DND-41 (cell line): ENCODE data around the gene BRD1.

Source experiments
- ATAC-seq: fragments of 200-7000 bp; cut with Tn5 transposase; 3 replicates; pipeline ENCODE4 v1.9.1; 2021; ENCODE audit warnings: low read depth; ENCODE audit not compliant: insufficient read depth
- DNase-seq: peaks from one replicate; pipeline ENCODE4 v3.0.0-alpha.2; 2020
- H2AFZ ChIP-seq: 2 replicates; pipeline ENCODE4 v1.6.0; 2012; ENCODE audit warnings: low read depth, low read length
- H3K27ac ChIP-seq: 2 replicates; pipeline ENCODE4 v1.5.1; 2012; ENCODE audit warnings: low read length, inconsistent platforms
- H3K27me3 ChIP-seq: fragments of 200-600 bp; sonication (generic); 2 replicates; pipeline ENCODE4 v1.6.0; 2012; ENCODE audit warnings: low read length, mild to moderate bottlenecking, inconsistent platforms; ENCODE audit not compliant: insufficient read depth, poor library complexity
- H3K36me3 ChIP-seq: 2 replicates; pipeline ENCODE4 v1.5.1; 2012; ENCODE audit warnings: low read length, inconsistent platforms; ENCODE audit not compliant: insufficient read depth
- H3K4me1 ChIP-seq: 2 replicates; pipeline ENCODE4 v1.5.1; 2012; ENCODE audit warnings: mild to moderate bottlenecking, low read length; ENCODE audit not compliant: insufficient read depth
- H3K4me2 ChIP-seq: 2 replicates; pipeline ENCODE4 v1.6.0; 2012; ENCODE audit warnings: mild to moderate bottlenecking, moderate library complexity, low read length, inconsistent platforms; ENCODE audit not compliant: insufficient read depth
- H3K4me3 ChIP-seq, 2 experiments: fragments of 200-600 bp in 1 of 2; shearing (Covaris generic) in 1 of 2; 2 replicates each; pipeline ENCODE4 v1.5.1; 2012 to 2016; ENCODE audit warnings: inconsistent platforms in 2 of 2, low read length in 2 of 2, mild to moderate bottlenecking in 2 of 2, low read depth in 1 of 2, moderate library complexity in 1 of 2
- H3K79me2 ChIP-seq: 2 replicates; pipeline ENCODE4 v1.6.0; 2012; ENCODE audit warnings: low read length, inconsistent platforms; ENCODE audit not compliant: insufficient read depth
- H3K9ac ChIP-seq: 2 replicates; pipeline ENCODE4 v1.6.0; 2012; ENCODE audit warnings: low read depth, mild to moderate bottlenecking, inconsistent platforms, low read length, moderate library complexity
- H3K9me3 ChIP-seq: 2 replicates; pipeline ENCODE4 v1.5.1; 2012; ENCODE audit warnings: low read length, moderate library complexity, mild to moderate bottlenecking, inconsistent platforms; ENCODE audit not compliant: insufficient read depth, severe bottlenecking
- H4K20me1 ChIP-seq: 2 replicates; pipeline ENCODE4 v1.6.0; 2012; ENCODE audit warnings: low read length; ENCODE audit not compliant: insufficient read depth
- EZH2 ChIP-seq: IDR thresholded peaks from 3 replicates; pipeline ENCODE4 v1.6.1; 2012; ENCODE audit warnings: borderline replicate concordance, low read depth, mild to moderate bottlenecking, moderate library complexity, low read length, inconsistent platforms; ENCODE audit not compliant: severe bottlenecking
- TF ChIP-seq, protein P1 (sequence below): IDR thresholded peaks from 2 replicates; pipeline ENCODE4 v1.5.1; 2012; ENCODE audit warnings: borderline replicate concordance, low read length, moderate library complexity, mild to moderate bottlenecking; ENCODE audit not compliant: poor library complexity, severe bottlenecking; ENCODE audit errors: extremely low read depth

Gene BRD1

DNA sequence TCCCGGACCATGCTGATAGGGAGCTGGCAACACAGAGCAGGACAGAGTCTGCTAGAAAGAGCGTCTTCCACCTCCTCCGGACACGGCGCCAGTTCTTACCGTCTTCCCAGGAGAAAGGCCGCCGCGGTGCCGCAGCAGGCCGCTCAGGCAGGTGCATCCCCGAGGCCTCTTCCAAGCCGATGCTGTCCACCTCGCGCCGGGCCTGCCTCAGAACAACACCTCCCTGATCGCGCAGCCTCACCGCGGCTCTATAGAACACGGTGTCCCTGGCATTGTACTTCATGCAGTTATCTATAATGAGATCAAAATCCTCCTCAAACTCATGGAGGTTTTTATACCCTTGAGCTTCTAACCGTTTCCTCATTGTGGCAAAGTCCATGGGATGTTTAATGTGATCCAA, 30.0 kb downstream of the BRD1 start:
- H3K9me3 ChIP-seq: no peaks in the 10 kb centered on the region
- no peak overlapping the region for H3K27ac ChIP-seq
- no peak overlapping the region for H3K4me3 ChIP-seq
- no peak overlapping the region for H3K4me2 ChIP-seq
- peaks cover 85% of the 10 kb centered on the region for H3K79me2 ChIP-seq
- H3K27me3 ChIP-seq: no peaks in the 10 kb centered on the region
- H3K4me1 ChIP-seq: no peaks in the 10 kb centered on the region
- TF ChIP-seq, protein P1, sequence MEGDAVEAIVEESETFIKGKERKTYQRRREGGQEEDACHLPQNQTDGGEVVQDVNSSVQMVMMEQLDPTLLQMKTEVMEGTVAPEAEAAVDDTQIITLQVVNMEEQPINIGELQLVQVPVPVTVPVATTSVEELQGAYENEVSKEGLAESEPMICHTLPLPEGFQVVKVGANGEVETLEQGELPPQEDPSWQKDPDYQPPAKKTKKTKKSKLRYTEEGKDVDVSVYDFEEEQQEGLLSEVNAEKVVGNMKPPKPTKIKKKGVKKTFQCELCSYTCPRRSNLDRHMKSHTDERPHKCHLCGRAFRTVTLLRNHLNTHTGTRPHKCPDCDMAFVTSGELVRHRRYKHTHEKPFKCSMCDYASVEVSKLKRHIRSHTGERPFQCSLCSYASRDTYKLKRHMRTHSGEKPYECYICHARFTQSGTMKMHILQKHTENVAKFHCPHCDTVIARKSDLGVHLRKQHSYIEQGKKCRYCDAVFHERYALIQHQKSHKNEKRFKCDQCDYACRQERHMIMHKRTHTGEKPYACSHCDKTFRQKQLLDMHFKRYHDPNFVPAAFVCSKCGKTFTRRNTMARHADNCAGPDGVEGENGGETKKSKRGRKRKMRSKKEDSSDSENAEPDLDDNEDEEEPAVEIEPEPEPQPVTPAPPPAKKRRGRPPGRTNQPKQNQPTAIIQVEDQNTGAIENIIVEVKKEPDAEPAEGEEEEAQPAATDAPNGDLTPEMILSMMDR: no peak
- no peak for TF ChIP-seq EZH2
- no peak overlapping the region for H3K9ac ChIP-seq
- ATAC-seq (no peak), DNase-seq (no peak)
- peaks cover 94% of the 10 kb centered on the region for H3K36me3 ChIP-seq
- H4K20me1 ChIP-seq: peaks cover 83% of the 10 kb centered on the region
- H2AFZ ChIP-seq: no peak overlapping the region

DNA sequence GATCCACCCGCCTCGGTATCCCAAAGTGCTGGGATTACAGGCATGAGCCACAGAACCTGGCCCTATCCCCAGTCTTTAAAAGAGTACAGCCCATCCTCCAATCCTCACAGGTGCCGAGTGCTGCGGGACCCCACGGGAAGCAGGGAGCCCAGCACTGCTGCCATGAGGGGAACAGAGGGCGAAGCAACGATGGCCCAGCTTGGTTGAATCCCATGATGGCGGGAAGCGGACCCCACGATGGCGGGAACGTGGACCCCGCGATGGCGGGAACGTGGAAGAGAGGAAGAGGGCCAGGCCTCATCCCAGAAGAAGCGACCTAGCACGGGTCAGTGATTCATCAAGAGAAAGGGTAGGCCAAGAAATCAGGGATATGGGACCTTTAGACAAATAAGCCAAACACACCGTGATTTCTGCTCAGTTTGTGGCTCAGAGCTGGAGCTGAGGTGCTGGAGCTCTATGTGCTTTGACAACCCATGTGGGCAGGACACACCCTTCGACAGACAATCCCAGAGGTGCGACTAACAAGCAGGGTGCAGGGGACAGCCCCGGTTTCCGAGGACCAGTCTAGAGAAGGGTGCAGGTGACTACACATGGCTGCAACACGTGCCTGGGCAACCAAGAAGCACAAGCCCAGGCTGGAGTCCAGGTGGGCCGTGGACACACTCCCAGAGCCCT, 30.9 kb downstream of the BRD1 start:
- H3K4me3 ChIP-seq: no peak overlapping the region
- H3K4me1 ChIP-seq: no peaks in the 10 kb centered on the region
- H3K79me2 ChIP-seq: peaks cover 87% of the 10 kb centered on the region
- H2AFZ ChIP-seq: no peak overlapping the region
- H4K20me1 ChIP-seq: peaks cover 86% of the 10 kb centered on the region
- H3K27me3 ChIP-seq: no peaks in the 10 kb centered on the region
- no peaks in the 10 kb centered on the region for H3K9me3 ChIP-seq
- peaks cover 99% of the 10 kb centered on the region for H3K36me3 ChIP-seq
- no peak overlapping the region for H3K4me2 ChIP-seq
- DNase-seq (no peak), ATAC-seq (no peak)
- no peak overlapping the region for H3K9ac ChIP-seq
- TF ChIP-seq, protein P1: no peak
- no peak for TF ChIP-seq EZH2
- no peak overlapping the region for H3K27ac ChIP-seq

DNA sequence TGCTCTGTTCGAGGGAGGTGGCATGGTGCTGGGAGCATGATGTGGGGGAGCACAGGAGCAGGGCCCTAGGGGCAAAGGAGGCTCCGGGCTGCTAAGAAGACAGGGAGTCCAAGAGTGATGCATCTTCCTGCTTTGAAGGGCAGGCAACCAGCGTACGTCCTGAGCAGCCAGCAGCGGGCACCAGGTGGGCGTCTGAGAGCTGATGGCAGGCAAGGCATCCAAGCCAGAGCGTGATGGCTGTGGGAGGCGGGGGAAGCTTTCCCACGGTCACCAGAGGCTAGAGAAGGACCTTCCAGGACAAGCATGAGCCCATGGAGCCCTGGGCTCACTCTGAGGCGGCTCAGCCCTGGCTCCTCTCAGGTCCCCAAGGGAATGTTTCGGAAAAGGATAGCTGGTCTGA, 32.2 kb downstream of the BRD1 start:
- DNase-seq: no peak
- no peak overlapping the region for H3K27ac ChIP-seq
- H3K9ac ChIP-seq: no peak overlapping the region
- peaks cover 87% of the 10 kb centered on the region for H3K79me2 ChIP-seq
- H3K4me3 ChIP-seq: no peak overlapping the region
- peaks cover 99% of the 10 kb centered on the region for H3K36me3 ChIP-seq
- no peak overlapping the region for H3K4me2 ChIP-seq
- no peak for TF ChIP-seq EZH2
- TF ChIP-seq, protein P1: no peak
- no peak for ATAC-seq
- no peak overlapping the region for H2AFZ ChIP-seq
- no peaks in the 10 kb centered on the region for H3K27me3 ChIP-seq
- H3K4me1 ChIP-seq: no peaks in the 10 kb centered on the region
- H4K20me1 ChIP-seq: peaks cover 85% of the 10 kb centered on the region
- no peaks in the 10 kb centered on the region for H3K9me3 ChIP-seq

DNA sequence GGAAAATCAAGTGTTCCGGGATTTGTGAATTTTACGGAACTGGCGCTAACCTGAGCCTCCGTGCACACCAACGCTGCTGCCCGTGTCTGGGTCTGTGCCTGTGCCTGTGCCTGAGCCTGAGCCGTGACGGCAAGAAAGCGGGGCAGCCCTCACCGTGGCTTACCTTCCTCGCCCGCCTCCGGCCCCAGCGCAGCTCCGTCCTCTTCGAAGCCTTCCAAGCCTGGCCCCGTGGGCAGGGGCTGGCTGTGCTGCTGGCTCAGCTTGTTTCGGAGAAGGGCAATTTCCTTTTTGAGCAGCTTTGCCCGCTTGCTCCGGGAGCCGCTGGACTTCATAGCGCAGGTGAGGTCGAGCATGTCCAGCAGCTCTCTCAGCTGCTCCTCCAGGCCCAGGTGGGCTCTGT, 33.8 kb downstream of the BRD1 start:
- no peaks in the 10 kb centered on the region for H3K4me1 ChIP-seq
- no peak overlapping the region for H3K27ac ChIP-seq
- DNase-seq: no peak
- H3K4me3 ChIP-seq: no peak overlapping the region
- no peak overlapping the region for H3K9ac ChIP-seq
- H3K36me3 ChIP-seq: peaks cover 98% of the 10 kb centered on the region
- H2AFZ ChIP-seq: no peak overlapping the region
- no peaks in the 10 kb centered on the region for H3K27me3 ChIP-seq
- peaks cover 85% of the 10 kb centered on the region for H4K20me1 ChIP-seq
- TF ChIP-seq EZH2: no peak
- TF ChIP-seq, protein P1: no peak
- H3K79me2 ChIP-seq: peaks cover 86% of the 10 kb centered on the region
- H3K9me3 ChIP-seq: no peaks in the 10 kb centered on the region
- no peak for ATAC-seq
- no peak overlapping the region for H3K4me2 ChIP-seq
